PC-3 (cell line): ENCODE data around the gene MSI2. TPM values are rescaled to one million over a fixed set of nuclear protein-coding genes. Genes with fewer than 3 reads are reported as not detected.

Experiments
- ATAC-seq: fragments of 200-7000 bp; cut with Tn5 transposase; 2 replicates; pipeline ENCODE4 v1.9.1; 2020; ENCODE audit warnings: mild to moderate bottlenecking, moderate library complexity
- BruUV-seq: library from RNA; stranded (reverse); fragments of 400-500 nt; replicated peaks from 2 replicates; lab custom pipeline; 2021; lab: Mats Ljungman, UMichigan
- CTCF ChIA-PET: fragments of 300-600 bp; sonication (Branson Sonifier 250); formaldehyde crosslinking; loops from one replicate; lab custom pipeline; 2022; ENCODE audit warnings: antibody characterized with exemption; lab: Charles Lee
- POLR2A ChIA-PET: fragments of 300-600 bp; sonication (Branson Sonifier 250); formaldehyde crosslinking; loops from one replicate; lab custom pipeline; 2022; ENCODE audit warnings: antibody characterized with exemption; ENCODE audit not compliant: unreplicated experiment; lab: Charles Lee
- DNase-seq: peaks from one replicate; pipeline ENCODE4 v3.0.0-alpha.2; 2015
- H2AFZ ChIP-seq: fragments of 300-600 bp; sonication (generic); 2 replicates; pipeline ENCODE4 v1.6.0; 2016; ENCODE audit warnings: antibody characterized with exemption, low read length
- H3F3A ChIP-seq: fragments of 300-600 bp; sonication (generic); one replicate; pipeline ENCODE4 v1.6.0; 2017; ENCODE audit warnings: antibody characterized with exemption, low read length, control low read depth, mild to moderate bottlenecking; ENCODE audit not compliant: unreplicated experiment
- H3K27ac ChIP-seq: fragments of 300-600 bp; sonication (generic); 2 replicates; pipeline ENCODE4 v1.5.1; 2016; ENCODE audit warnings: mild to moderate bottlenecking, low read length
- H3K27me3 ChIP-seq: fragments of 300-600 bp; sonication (generic); 2 replicates; pipeline ENCODE4 v1.6.1; 2016; ENCODE audit warnings: low read length, mixed read lengths
- H3K36me3 ChIP-seq: fragments of 300-600 bp; sonication (generic); 2 replicates; pipeline ENCODE4 v1.6.1; 2016; ENCODE audit warnings: low read depth, mixed run types, low read length, mixed read lengths
- H3K4me1 ChIP-seq: fragments of 300-600 bp; sonication (generic); 2 replicates; pipeline ENCODE4 v1.5.1; 2016; ENCODE audit warnings: low read length; ENCODE audit not compliant: insufficient read depth
- H3K4me2 ChIP-seq: fragments of 300-600 bp; sonication (generic); 2 replicates; pipeline ENCODE4 v1.6.0; 2016; ENCODE audit warnings: low read length
- H3K4me3 ChIP-seq: fragments of 300-600 bp; sonication (generic); 2 replicates; pipeline ENCODE4 v1.5.1; 2016; ENCODE audit warnings: mild to moderate bottlenecking, low read length, mixed read lengths
- H3K79me2 ChIP-seq: fragments of 300-600 bp; sonication (generic); 2 replicates; pipeline ENCODE4 v1.6.1; 2017; ENCODE audit warnings: low read length, mixed read lengths
- H3K9ac ChIP-seq: fragments of 300-600 bp; sonication (generic); 2 replicates; pipeline ENCODE4 v1.6.0; 2016; ENCODE audit warnings: mild to moderate bottlenecking, low read length
- H3K9me2 ChIP-seq: fragments of 300-600 bp; sonication (generic); replicated peaks from 2 replicates; pipeline ENCODE4 v1.6.1; 2016; ENCODE audit warnings: mixed run types, low read length, mixed read lengths
- H3K9me3 ChIP-seq: fragments of 300-600 bp; sonication (generic); 2 replicates; pipeline ENCODE4 v1.6.1; 2016; ENCODE audit warnings: low read length, mixed read lengths
- H4K20me1 ChIP-seq: fragments of 300-600 bp; sonication (generic); 2 replicates; pipeline ENCODE4 v1.6.1; 2016; ENCODE audit warnings: low read length, mixed read lengths
- CTCF ChIP-seq: fragments of 300-600 bp; sonication (generic); conservative IDR thresholded peaks from 2 replicates; pipeline ENCODE4 v1.5.1; 2017; ENCODE audit warnings: antibody characterized with exemption, low read depth, mild to moderate bottlenecking, low read length
- EZH2 ChIP-seq: fragments of 300-600 bp; sonication (generic); IDR thresholded peaks from one replicate; pipeline ENCODE4 v1.6.1; 2017; ENCODE audit warnings: antibody characterized with exemption, mild to moderate bottlenecking, low read length; ENCODE audit not compliant: unreplicated experiment
- EZH2phosphoT487 ChIP-seq: fragments of 300-600 bp; sonication (generic); IDR thresholded peaks from 2 replicates; pipeline ENCODE4 v1.6.1; 2018; ENCODE audit warnings: mild to moderate bottlenecking, antibody characterized with exemption, low read length, borderline replicate concordance
- intact Hi-C: fragments of 100-400 bp; cut with micrococcal nuclease; formaldehyde crosslinking; loops from 2 replicates; pipeline ENCODE4 v1.9.0; 2023
- total RNA-seq: library from RNA; depleted of rRNA; stranded (reverse); fragments of >200 nt; gene quantifications from 2 replicates; pipeline ENCODE4 v1.2.3, GENCODE V29; 2014

Gene MSI2
- total RNA-seq, 1 experiment from 2014 or later = 54.7 TPM

GRCh38 chr17:57669671-57670529 is 413.6 kb downstream of the MSI2 start:
- H3F3A ChIP-seq = no peaks in the 10 kb centered on the region
- ATAC-seq (no peak), DNase-seq (no peak)
- CTCF ChIA-PET = interaction anchor here (0.6 to 1.1 kb wide), 2 partner anchors 72 to 681 kb away, joined by 3 to 4 read pairs; no protein-coding TSS in a partner anchor
- H3K79me2 ChIP-seq = no peaks in the 10 kb centered on the region
- H3K36me3 ChIP-seq = no peaks in the 10 kb centered on the region
- H3K27me3 ChIP-seq = no peaks in the 10 kb centered on the region
- H4K20me1 ChIP-seq = no peaks in the 10 kb centered on the region
- no peaks in the 10 kb centered on the region for H3K9me3 ChIP-seq
- POLR2A ChIA-PET = no interaction called here
- H3K4me3 ChIP-seq = no peak overlapping the region
- no peak overlapping the region for H3K4me2 ChIP-seq
- TF ChIP-seq EZH2 = no peak
- no peak for TF ChIP-seq CTCF
- no peak for TF ChIP-seq EZH2phosphoT487
- intact Hi-C loops = loop anchor here (5.0 kb wide), 2 partner anchors 303 to 428 kb away; no protein-coding TSS in a partner anchor
- H3K4me1 ChIP-seq = peaks cover 4% of the 10 kb centered on the region; the same call in 1 of the 2 replicates
- no peak overlapping the region for H3K9ac ChIP-seq
- BruUV-seq = no TSS peak
- no peak overlapping the region for H3K27ac ChIP-seq
- no peaks in the 10 kb centered on the region for H3K9me2 ChIP-seq
- no peak overlapping the region for H2AFZ ChIP-seq

- Histone ChIP-seq H3K79me2 (no peaks in the 10 kb centered on the region), H3K4me1 (peaks cover 4% of the 10 kb centered on the region; the same call in 1 of the 2 replicates), H3K9me3 (no peaks in the 10 kb centered on the region), H3K4me2 (no peak overlapping the region), H3K4me3 (no peak overlapping the region), H3K36me3 (no peaks in the 10 kb centered on the region), H3F3A (no peaks in the 10 kb centered on the region), H4K20me1 (no peaks in the 10 kb centered on the region), H2AFZ (no peak overlapping the region), H3K9me2 (no peaks in the 10 kb centered on the region), H3K27me3 (no peaks in the 10 kb centered on the region), H3K9ac (no peak overlapping the region), H3K27ac (no peak overlapping the region)
- DNase-seq = no peak
- CTCF ChIA-PET = interaction anchor here (0.6 to 1.4 kb wide), 13 partner anchors 8 to 540 kb away, joined by 3 to 33 read pairs (median 5); no protein-coding TSS in a partner anchor
- ATAC-seq = no peak
- BruUV-seq = no TSS peak
- intact Hi-C loops = loop anchor here (1.0 to 5.0 kb wide), 3 partner anchors 76 to 429 kb away; no protein-coding TSS in a partner anchor
- POLR2A ChIA-PET = no interaction called here
- TF ChIP-seq EZH2 (no peak), CTCF (no peak), EZH2phosphoT487 (no peak)
These were observed 414.6 kb downstream of the MSI2 start for GRCh38 chr17:57670769-57671569.
